Measurements from ENCODE around the gene SP1. TPM values are rescaled to one million over a fixed set of nuclear protein-coding genes. Genes with fewer than 3 reads are reported as not detected.
"Not testable (repeated sequence)": the region's sequence is repeated elsewhere in the genome, so short reads cannot be mapped to it uniquely, and the experiment has no call there.

SP1 gene
- total and polyA plus RNA-seq, 8 donors: 8.4 to 48.4 (median 30.6) TPM

- Histone ChIP-seq H3K4me3 (no peak overlapping the region), H3K4me1 (no peaks in the 10 kb centered on the region), H3K27ac (no peak overlapping the region), H3K27me3 (no peaks in the 10 kb centered on the region), H3K36me3 (no peaks in the 10 kb centered on the region), H3K9me3 (no peaks in the 10 kb centered on the region)
- WGBS, 2 donors: 85 to 87% methylated on average over 5 of the region's 5 CpGs
- TF ChIP-seq, protein P1, sequence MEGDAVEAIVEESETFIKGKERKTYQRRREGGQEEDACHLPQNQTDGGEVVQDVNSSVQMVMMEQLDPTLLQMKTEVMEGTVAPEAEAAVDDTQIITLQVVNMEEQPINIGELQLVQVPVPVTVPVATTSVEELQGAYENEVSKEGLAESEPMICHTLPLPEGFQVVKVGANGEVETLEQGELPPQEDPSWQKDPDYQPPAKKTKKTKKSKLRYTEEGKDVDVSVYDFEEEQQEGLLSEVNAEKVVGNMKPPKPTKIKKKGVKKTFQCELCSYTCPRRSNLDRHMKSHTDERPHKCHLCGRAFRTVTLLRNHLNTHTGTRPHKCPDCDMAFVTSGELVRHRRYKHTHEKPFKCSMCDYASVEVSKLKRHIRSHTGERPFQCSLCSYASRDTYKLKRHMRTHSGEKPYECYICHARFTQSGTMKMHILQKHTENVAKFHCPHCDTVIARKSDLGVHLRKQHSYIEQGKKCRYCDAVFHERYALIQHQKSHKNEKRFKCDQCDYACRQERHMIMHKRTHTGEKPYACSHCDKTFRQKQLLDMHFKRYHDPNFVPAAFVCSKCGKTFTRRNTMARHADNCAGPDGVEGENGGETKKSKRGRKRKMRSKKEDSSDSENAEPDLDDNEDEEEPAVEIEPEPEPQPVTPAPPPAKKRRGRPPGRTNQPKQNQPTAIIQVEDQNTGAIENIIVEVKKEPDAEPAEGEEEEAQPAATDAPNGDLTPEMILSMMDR (IDR thresholded peaks at IDR 0.05): no peak
- ATAC-seq (peak in 1 of 4 donors; percentile 8), DNase-seq (no peak), FAIRE-seq (no peak)
- intact Hi-C loops (cut with DNase I): loop anchor here in 2 of 3 donors (5.0 kb wide), 1 partner anchor 69 kb away; the partner anchor contains the start of gene AMHR2 (in 2 of the 2)
Observed at GRCh38 chr12:53353257-53353655, 26.7 kb upstream of the SP1 start.

- intact Hi-C loops (cut with DNase I): no loop called here
- H3K9me3 ChIP-seq: no peaks in the 10 kb centered on the region
Observed at GRCh38 chr12:53355121-53355520, 24.9 kb upstream of the SP1 start.

GRCh38 chr12:53358836-53359419 lies 21.0 kb upstream of the SP1 start:
- TF ChIP-seq, protein P1 (IDR thresholded peaks at IDR 0.05): no peak
- ATAC-seq (no peak), DNase-seq (no peak), FAIRE-seq (no peak)
- no peaks in the 10 kb centered on the region for H3K4me1 ChIP-seq
- H3K27ac ChIP-seq: no peak overlapping the region
- no peaks in the 10 kb centered on the region for H3K27me3 ChIP-seq
- WGBS, 2 donors: 80 to 86% methylated on average over 5 of the region's 5 CpGs
- H3K4me3 ChIP-seq: no peak overlapping the region
- H3K36me3 ChIP-seq: no peaks in the 10 kb centered on the region
- H3K9me3 ChIP-seq: no peaks in the 10 kb centered on the region
- intact Hi-C loops (cut with DNase I): no loop called here

More at GRCh38 chr12:53355121-53355520, 24.9 kb upstream of the SP1 start:
- Histone ChIP-seq H3K36me3 (no peaks in the 10 kb centered on the region), H3K27me3 (no peaks in the 10 kb centered on the region), H3K4me1 (no peaks in the 10 kb centered on the region), H3K27ac (no peak overlapping the region), H3K4me3 (no peak overlapping the region)
- DNase-seq (peak in 1 of 6 donors; percentile 9), ATAC-seq (no peak), FAIRE-seq (no peak)
- WGBS, 2 donors: 40 to 42% methylated on average over 3 of the region's 3 CpGs
- TF ChIP-seq, protein P1 (IDR thresholded peaks at IDR 0.05): no peak

GRCh38 chr12:53361638-53362037 lies 18.3 kb upstream of the SP1 start:
- H3K27ac ChIP-seq; H3K4me1 ChIP-seq; H3K27me3 ChIP-seq; FAIRE-seq; ATAC-seq; H3K9me3 ChIP-seq; DNase-seq; H3K4me3 ChIP-seq; H3K36me3 ChIP-seq; intact Hi-C loops (cut with DNase I): not testable (repeated sequence)
- WGBS, 2 donors: 87 to 94% methylated on average over 10 of the region's 10 CpGs

GRCh38 chr12:53365245-53365904 lies 14.6 kb upstream of the SP1 start:
- TF ChIP-seq, protein P1 (IDR thresholded peaks at IDR 0.05): no peak
- ATAC-seq (peak in 3 of 4 donors; percentile 22 to 77 (median 65)), DNase-seq (no peak), FAIRE-seq (no peak)
- H3K9me3 ChIP-seq: no peaks in the 10 kb centered on the region
- H3K36me3 ChIP-seq: no peaks in the 10 kb centered on the region
- no peaks in the 10 kb centered on the region for H3K27me3 ChIP-seq
- H3K27ac ChIP-seq: peak overlapping the region in 2 of 4 donors; percentile 60 to 68
- intact Hi-C loops (cut with DNase I): no loop called here
- H3K4me3 ChIP-seq: no peak overlapping the region
- H3K4me1 ChIP-seq: peaks cover 2 to 11% (median 5%) of the 10 kb centered on the region in 3 donors
- WGBS, 2 donors: 77% methylated on average over 4 of the region's 4 CpGs

DNA sequence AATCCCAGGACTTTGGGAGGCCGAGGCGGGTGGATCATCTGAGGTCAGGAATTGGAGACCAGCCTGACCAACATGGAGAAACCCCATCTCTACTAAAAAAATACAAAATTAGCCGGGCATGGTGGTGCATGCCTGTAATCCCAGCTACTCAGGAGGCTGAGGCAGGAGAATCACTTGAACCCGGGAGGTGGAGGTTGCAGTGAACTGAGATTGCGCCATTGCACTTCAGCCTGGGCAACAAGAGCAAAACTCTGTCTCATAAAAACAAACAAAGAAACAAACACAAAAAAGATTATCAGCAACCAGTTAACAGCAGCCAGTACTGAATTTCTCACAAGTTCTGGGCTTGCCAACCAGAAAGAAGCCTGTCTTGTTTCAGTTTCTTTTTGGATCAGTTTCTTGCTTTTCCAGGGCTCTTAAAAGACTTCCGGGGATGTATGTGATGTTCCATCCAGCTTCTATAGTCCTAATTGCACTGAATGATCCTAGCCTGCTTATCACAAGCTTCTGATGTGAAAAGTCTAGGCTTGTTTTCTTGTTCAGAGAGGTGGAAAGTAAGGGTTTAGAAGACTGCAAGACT lies 6.3 kb upstream of the SP1 start:
- Histone ChIP-seq H3K4me1 (peaks cover 11 to 32% (median 21%) of the 10 kb centered on the region in 3 donors), H3K27ac (peak overlapping the region in 3 of 4 donors; percentile 27 to 76 (median 49))
- H3K27me3 ChIP-seq; H3K4me3 ChIP-seq; ATAC-seq; H3K36me3 ChIP-seq; H3K9me3 ChIP-seq; intact Hi-C loops (cut with DNase I); FAIRE-seq: not testable (repeated sequence)
- peak in 1 of 6 donors; percentile 13 for DNase-seq
- WGBS, 2 donors: 63 to 70% methylated on average over 6 of the region's 6 CpGs

DNA sequence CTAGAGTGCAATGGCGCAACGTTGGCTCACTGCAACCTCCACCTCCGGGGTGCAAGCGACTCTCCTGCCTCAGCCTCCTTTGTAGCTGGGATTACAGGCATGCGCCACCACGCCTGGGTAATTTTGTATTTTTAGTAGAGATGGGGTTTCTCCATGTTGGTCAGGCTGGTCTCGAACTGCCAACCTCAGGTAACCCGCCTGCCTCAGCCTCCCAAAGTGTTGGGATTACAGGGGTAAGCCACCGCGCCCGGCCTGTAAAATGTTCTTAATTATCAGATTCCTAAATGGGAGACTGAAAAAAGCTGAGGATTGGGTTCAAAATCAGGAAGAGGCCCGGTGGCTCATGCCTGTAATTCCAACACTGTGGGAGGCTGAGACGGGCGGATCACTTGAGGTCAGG lies 5.7 kb upstream of the SP1 start:
- FAIRE-seq; intact Hi-C loops (cut with DNase I); H3K36me3 ChIP-seq; H3K9me3 ChIP-seq; H3K4me3 ChIP-seq; ATAC-seq; H3K27me3 ChIP-seq: not testable (repeated sequence)
- 89 to 91% methylated on average over 14 of the region's 14 CpGs for WGBS, 2 donors
- peak in 1 of 6 donors; percentile 22 for DNase-seq
- H3K27ac ChIP-seq: peak overlapping the region in 2 of 4 donors; percentile 49 to 76
- H3K4me1 ChIP-seq: peaks cover 14 to 36% (median 24%) of the 10 kb centered on the region in 3 donors

All from pancreas (tissue), 10 donors.